Suprapubic skin (tissue), 4 donors: Measurements from ENCODE around the gene PKMYT1.

ENCODE experiments used
- EP300 ChIP-seq: sonication (generic); formaldehyde crosslinking; IDR thresholded peaks from one replicate; pipeline ENCODE4 v1.6.1; 2017; ENCODE audit warnings: antibody characterized with exemption
- POLR2A ChIP-seq, 2 donors: fragments of 450-650 bp; IDR thresholded peaks; one replicate each; pipeline ENCODE4 v1.6.1; 2017; ENCODE audit warnings: antibody characterized with exemption in 2 of 2, mild to moderate bottlenecking in 2 of 2, moderate library complexity in 2 of 2
- POLR2AphosphoS5 ChIP-seq, 3 donors: sonication (generic); formaldehyde crosslinking; IDR thresholded peaks; one replicate each; pipeline ENCODE4 v1.6.1; 2017; ENCODE audit warnings: antibody characterized with exemption in 3 of 3
- TF ChIP-seq, protein P1 (sequence below), 2 donors: fragments of 200-600 bp in 1 of 2; fragments of 450-650 bp in 1 of 2; sonication (generic) in 1 of 2; IDR thresholded peaks; one replicate each; pipeline ENCODE4 v1.5.1; 2016 to 2019; ENCODE audit warnings: antibody characterized with exemption in 2 of 2, mild to moderate bottlenecking in 1 of 2, moderate library complexity in 1 of 2

DNA sequence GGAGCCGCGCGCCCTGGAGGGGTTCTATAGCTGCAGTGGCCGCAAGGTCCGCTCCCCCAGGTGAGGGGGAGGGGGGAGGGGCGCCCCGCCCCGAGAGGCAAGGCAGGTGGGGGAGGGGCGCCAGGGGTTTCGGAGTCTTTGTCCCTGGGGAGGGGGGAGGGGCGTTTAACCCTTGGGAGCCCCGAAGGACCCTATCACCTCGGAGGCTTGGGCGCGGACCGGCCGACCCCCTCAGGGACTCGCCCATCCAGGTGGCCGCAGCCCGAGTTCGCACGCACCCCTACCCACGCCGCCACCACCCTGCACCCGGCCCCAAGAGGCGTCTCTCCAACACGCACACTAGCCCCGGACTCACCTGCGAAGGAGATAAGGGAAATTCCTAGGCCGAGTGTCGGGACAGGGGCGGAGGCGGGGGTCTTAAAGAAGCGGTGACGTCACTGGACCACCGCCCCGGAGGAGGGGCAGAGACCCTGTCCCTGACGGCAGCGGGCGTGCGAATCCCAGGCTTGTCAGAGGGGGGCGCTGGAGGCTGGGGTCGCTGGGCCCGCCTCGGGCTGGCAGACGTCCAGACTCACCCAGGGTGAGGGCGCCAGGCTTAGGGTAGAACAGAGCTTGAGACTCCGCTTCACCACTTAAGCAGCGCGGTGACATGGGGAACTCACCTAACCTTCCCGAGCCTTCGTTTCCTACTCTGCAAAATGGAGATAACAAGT is 37.7 kb upstream of the PKMYT1 start, which contains the start of gene CLDN6:
- TF ChIP-seq, protein P1, sequence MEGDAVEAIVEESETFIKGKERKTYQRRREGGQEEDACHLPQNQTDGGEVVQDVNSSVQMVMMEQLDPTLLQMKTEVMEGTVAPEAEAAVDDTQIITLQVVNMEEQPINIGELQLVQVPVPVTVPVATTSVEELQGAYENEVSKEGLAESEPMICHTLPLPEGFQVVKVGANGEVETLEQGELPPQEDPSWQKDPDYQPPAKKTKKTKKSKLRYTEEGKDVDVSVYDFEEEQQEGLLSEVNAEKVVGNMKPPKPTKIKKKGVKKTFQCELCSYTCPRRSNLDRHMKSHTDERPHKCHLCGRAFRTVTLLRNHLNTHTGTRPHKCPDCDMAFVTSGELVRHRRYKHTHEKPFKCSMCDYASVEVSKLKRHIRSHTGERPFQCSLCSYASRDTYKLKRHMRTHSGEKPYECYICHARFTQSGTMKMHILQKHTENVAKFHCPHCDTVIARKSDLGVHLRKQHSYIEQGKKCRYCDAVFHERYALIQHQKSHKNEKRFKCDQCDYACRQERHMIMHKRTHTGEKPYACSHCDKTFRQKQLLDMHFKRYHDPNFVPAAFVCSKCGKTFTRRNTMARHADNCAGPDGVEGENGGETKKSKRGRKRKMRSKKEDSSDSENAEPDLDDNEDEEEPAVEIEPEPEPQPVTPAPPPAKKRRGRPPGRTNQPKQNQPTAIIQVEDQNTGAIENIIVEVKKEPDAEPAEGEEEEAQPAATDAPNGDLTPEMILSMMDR (IDR thresholded peaks at IDR 0.05) = no peak
- TF ChIP-seq POLR2A (IDR thresholded peaks at IDR 0.05) = no peak
- TF ChIP-seq POLR2AphosphoS5 (IDR thresholded peaks at IDR 0.05) = no peak
- TF ChIP-seq EP300 = no peak
